ENCODE results near the gene LAMA3.

Gene LAMA3

DNA sequence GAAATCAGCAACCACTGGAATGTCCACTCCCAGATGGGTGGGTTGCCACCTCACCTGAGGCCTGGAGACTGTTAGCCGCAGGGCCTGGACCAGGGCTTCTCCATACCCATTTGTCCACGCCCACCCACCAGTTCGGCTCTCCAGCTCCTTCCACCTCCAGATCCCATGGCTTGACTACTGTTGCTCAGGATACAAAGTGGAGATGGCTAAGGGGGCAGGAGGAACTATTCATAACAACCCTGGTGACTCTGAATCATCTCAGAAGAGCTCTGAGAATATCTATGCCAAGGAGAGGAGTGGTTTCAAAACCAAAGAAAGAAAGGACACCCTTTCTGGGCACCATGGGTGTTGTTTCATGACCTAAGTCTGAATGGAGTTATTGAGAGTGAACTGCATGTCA lies 145.8 kb downstream of the LAMA3 start:
- Histone ChIP-seq H3K4me3 (ENCODE audit: low read depth, low read length) (no peak overlapping the region), H3K9me3 (ENCODE audit: control insufficient read depth, insufficient read depth, low read depth, low read length) (no peaks in the 10 kb centered on the region), H3K36me3 (ENCODE audit: control insufficient read depth in 2 of 2, insufficient read depth in 1 of 2, low read length in 2 of 2) (peaks cover 0 to 20% of the 10 kb centered on the region in 2 experiments; a peak in 1 of 3 replicates), H3K27ac (ENCODE audit: extremely low read depth, low read depth, low read length) (no peak overlapping the region), H3K4me1 (ENCODE audit: control insufficient read depth, insufficient read depth, low read length) (no peaks in the 10 kb centered on the region)
- no peak for TF ChIP-seq ZNF354C (tag by site-specific recombination; IDR thresholded peaks at IDR 0.05; ENCODE audit: borderline replicate concordance, low read depth)
- no peak for TF ChIP-seq ZNF433 (tag by site-specific recombination; IDR thresholded peaks at IDR 0.05; ENCODE audit: low read depth)
- TF ChIP-seq, protein P1, sequence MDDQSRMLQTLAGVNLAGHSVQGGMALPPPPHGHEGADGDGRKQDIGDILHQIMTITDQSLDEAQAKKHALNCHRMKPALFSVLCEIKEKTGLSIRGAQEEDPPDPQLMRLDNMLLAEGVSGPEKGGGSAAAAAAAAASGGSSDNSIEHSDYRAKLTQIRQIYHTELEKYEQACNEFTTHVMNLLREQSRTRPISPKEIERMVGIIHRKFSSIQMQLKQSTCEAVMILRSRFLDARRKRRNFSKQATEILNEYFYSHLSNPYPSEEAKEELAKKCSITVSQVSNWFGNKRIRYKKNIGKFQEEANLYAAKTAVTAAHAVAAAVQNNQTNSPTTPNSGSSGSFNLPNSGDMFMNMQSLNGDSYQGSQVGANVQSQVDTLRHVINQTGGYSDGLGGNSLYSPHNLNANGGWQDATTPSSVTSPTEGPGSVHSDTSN (CRISPR knock-in tag; IDR thresholded peaks at IDR 0.05), result no peak
- TF ChIP-seq KLF7 (tag by site-specific recombination; IDR thresholded peaks at IDR 0.05; ENCODE audit: borderline replicate concordance), result no peak
- TF ChIP-seq ZNF585B (tag by site-specific recombination; IDR thresholded peaks at IDR 0.05), result no peak
- no peak for TF ChIP-seq ZNF140 (tag by site-specific recombination; IDR thresholded peaks at IDR 0.05)
- TF ChIP-seq, protein P2, sequence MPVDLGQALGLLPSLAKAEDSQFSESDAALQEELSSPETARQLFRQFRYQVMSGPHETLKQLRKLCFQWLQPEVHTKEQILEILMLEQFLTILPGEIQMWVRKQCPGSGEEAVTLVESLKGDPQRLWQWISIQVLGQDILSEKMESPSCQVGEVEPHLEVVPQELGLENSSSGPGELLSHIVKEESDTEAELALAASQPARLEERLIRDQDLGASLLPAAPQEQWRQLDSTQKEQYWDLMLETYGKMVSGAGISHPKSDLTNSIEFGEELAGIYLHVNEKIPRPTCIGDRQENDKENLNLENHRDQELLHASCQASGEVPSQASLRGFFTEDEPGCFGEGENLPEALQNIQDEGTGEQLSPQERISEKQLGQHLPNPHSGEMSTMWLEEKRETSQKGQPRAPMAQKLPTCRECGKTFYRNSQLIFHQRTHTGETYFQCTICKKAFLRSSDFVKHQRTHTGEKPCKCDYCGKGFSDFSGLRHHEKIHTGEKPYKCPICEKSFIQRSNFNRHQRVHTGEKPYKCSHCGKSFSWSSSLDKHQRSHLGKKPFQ (tag by site-specific recombination; IDR thresholded peaks at IDR 0.05), result no peak
- ChIA-PET POLR2A (no interaction called here), CTCF (interaction anchor here (0.6 kb wide), 1 partner anchor 349 kb away, joined by 3 read pairs; no protein-coding TSS in a partner anchor)

DNA sequence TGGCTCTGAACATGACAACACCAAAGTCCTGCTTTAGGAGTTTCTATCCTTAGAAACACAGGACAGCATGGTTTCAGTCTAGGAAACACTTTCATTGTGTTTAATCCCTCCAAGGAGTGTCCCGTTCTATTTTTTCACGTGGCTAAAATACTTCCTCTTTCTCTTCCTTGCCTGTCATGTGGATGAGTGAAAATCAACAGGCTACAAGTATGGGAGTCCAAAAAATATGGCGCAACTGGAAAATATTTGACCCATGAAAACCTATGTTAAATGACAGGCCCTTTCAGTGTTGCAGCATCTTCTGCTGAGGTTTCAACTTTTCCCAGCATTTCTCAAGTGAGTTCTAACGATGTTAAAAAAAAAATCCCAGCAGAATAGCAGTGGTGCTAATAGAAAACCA lies 146.3 kb downstream of the LAMA3 start:
- Histone ChIP-seq H3K9me3 (ENCODE audit: control insufficient read depth, insufficient read depth, low read depth, low read length) (no peaks in the 10 kb centered on the region), H3K36me3 (ENCODE audit: control insufficient read depth in 2 of 2, insufficient read depth in 1 of 2, low read length in 2 of 2) (peaks cover 0 to 20% of the 10 kb centered on the region in 2 experiments; a peak in 1 of 3 replicates), H3K27ac (ENCODE audit: extremely low read depth, low read depth, low read length) (no peak overlapping the region), H3K4me3 (ENCODE audit: low read depth, low read length) (no peak overlapping the region), H3K4me1 (ENCODE audit: control insufficient read depth, insufficient read depth, low read length) (no peaks in the 10 kb centered on the region)
- no peak for TF ChIP-seq ZNF10 (tag by site-specific recombination; IDR thresholded peaks at IDR 0.05)
- ChIA-PET CTCF (no interaction called here), POLR2A (no interaction called here)

DNA sequence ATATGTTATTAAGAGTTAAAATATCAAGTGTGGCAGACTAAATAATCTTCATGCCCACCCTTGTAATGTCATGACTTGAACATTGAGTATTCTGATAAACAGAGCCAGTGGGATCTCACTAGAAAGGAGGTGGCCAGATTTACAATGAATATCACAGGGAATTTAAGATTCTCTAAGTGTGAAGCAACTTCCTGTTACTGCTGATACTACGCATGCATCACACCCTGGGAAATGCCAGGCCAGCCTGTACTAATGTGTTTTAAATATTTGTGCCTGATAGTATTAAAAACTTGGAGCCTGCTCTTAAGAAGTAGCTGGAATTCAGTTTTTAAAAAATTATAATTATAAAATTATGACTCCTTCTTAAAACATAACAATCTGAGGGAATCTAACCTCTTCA lies 148.3 kb downstream of the LAMA3 start:
- TF ChIP-seq SALL2 (tag by site-specific recombination; IDR thresholded peaks at IDR 0.05; ENCODE audit: borderline replicate concordance) (no peak), GLIS1 (tag by site-specific recombination; IDR thresholded peaks at IDR 0.05) (no peak), ZNF24 (tag by site-specific recombination; IDR thresholded peaks at IDR 0.05) (no peak), ZNF202 (tag by site-specific recombination; IDR thresholded peaks at IDR 0.05; ENCODE audit: borderline replicate concordance) (no peak), ZNF571 (tag by site-specific recombination; IDR thresholded peaks at IDR 0.05) (no peak), ZNF501 (tag by site-specific recombination; IDR thresholded peaks at IDR 0.05) (no peak), ZNF248 (tag by site-specific recombination; IDR thresholded peaks at IDR 0.05) (no peak), ZNF701 (tag by site-specific recombination; IDR thresholded peaks at IDR 0.05) (no peak)
- TF ChIP-seq, protein P3, sequence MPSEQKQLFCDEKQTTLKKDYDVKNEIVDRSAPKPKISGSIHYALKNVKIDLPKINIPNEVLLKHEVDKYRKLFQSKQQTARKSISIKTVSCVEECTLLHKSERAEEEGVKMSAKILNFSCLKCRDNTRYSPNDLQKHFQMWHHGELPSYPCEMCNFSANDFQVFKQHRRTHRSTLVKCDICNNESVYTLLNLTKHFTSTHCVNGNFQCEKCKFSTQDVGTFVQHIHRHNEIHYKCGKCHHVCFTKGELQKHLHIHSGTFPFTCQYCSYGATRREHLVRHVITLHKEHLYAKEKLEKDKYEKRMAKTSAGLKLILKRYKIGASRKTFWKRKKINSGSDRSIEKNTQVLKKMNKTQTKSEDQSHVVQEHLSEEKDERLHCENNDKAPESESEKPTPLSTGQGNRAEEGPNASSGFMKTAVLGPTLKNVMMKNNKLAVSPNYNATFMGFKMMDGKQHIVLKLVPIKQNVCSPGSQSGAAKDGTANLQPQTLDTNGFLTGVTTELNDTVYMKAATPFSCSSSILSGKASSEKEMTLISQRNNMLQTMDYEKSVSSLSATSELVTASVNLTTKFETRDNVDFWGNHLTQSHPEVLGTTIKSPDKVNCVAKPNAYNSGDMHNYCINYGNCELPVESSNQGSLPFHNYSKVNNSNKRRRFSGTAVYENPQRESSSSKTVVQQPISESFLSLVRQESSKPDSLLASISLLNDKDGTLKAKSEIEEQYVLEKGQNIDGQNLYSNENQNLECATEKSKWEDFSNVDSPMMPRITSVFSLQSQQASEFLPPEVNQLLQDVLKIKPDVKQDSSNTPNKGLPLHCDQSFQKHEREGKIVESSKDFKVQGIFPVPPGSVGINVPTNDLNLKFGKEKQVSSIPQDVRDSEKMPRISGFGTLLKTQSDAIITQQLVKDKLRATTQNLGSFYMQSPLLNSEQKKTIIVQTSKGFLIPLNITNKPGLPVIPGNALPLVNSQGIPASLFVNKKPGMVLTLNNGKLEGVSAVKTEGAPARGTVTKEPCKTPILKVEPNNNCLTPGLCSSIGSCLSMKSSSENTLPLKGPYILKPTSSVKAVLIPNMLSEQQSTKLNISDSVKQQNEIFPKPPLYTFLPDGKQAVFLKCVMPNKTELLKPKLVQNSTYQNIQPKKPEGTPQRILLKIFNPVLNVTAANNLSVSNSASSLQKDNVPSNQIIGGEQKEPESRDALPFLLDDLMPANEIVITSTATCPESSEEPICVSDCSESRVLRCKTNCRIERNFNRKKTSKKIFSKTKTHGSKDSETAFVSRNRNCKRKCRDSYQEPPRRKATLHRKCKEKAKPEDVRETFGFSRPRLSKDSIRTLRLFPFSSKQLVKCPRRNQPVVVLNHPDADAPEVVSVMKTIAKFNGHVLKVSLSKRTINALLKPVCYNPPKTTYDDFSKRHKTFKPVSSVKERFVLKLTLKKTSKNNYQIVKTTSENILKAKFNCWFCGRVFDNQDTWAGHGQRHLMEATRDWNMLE (tag by site-specific recombination; conservative IDR thresholded peaks at IDR 0.05; ENCODE audit: low read depth), result no peak
- no peak overlapping the region for H3K4me3 ChIP-seq (ENCODE audit: low read depth, low read length)
- H3K36me3 ChIP-seq (ENCODE audit: control insufficient read depth in 2 of 2, insufficient read depth in 1 of 2, low read length in 2 of 2), result peaks cover 0 to 25% of the 10 kb centered on the region in 2 experiments; a peak in 1 of 3 replicates
- H3K4me1 ChIP-seq (ENCODE audit: control insufficient read depth, insufficient read depth, low read length), result no peaks in the 10 kb centered on the region
- POLR2A ChIA-PET, result no interaction called here
- H3K9me3 ChIP-seq (ENCODE audit: control insufficient read depth, insufficient read depth, low read depth, low read length), result no peaks in the 10 kb centered on the region
- no peak overlapping the region for H3K27ac ChIP-seq (ENCODE audit: extremely low read depth, low read depth, low read length)
- CTCF ChIA-PET, result interaction anchor here (0.8 to 3.1 kb wide), 3 partner anchors 26 to 281 kb away, joined by 4 to 21 read pairs (median 5); no protein-coding TSS in a partner anchor
